Erythroblast (primary cell): ENCODE data around the gene MSRB3.

Experiments
- GATA1 ChIP-seq: IDR thresholded peaks from 2 replicates; pipeline ENCODE4 v1.6.1; 2011; ENCODE audit warnings: low read depth, mild to moderate bottlenecking, control low read depth, low read length, moderate library complexity
- POLR2A ChIP-seq: IDR thresholded peaks from 2 replicates; pipeline ENCODE4 v1.6.1; 2011; ENCODE audit warnings: mild to moderate bottlenecking, low read length

GRCh38 chr12:65326616-65327015, 48.1 kb downstream of the MSRB3 start:
- TF ChIP-seq POLR2A (no peak), GATA1 (no peak)
